Stimulated activated CD8-positive, alpha-beta memory T cell treated with anti-CD3 and anti-CD28 coated beads, Interleukin-7, amount 100 ng/mL, for 48 hours (primary cell): ENCODE data around the gene USP22.
"Not testable (repeated sequence)": the region's sequence is repeated elsewhere in the genome, so short reads cannot be mapped to it uniquely, and the experiment has no call there.

ENCODE experiments used
- DNase-seq, 2 donors: peaks; one replicate each; pipeline ENCODE4 v3.0.0-alpha.2; 2020; ENCODE audit warnings: low read depth in 1 of 2; ENCODE audit errors: extremely low read depth in 1 of 2

Gene USP22

DNA sequence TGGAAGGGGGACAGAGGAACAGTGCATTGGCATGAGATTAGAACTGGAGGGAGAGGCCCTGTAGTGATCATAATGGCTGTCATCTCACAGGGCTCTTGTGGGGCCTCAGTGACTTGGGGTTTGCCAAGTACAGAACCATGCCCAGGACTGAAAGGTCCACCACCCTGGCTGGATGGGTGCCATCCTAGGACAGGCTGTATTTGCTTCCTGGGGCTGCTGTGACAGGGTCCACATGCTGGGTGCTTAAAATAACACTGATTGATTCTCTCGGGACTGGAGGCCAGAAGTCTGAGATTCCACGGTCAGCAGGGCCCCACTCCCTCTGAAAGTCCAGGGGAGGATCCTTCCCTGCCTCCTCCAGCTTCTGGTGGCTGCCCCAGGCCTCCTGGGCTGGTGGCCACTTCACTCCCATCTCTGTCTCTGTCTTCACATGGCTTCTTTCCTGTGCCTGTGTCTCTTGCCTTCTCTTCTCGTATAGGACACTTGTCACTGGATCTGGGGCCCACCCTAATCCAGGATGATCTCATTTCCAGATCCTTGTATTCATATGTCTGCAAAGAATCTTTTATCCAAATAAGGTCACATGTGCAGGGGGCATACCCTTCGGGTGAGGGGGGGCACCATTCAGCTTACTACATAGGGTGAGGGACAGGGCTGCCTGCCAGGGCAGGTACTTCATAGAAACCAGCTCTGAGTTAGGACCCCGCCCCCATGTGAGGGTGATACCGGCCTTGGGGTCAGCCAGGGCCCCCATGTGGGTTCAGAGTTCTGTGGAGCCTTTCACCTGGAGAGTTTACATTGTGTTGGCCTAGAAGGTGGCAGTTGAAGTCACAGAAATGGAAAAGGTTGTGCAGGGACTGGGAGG lies 52.6 kb downstream of the USP22 start:
- no peak for DNase-seq

- no peak for DNase-seq
Observed at GRCh38 chr17:20989481-20989880, 53.3 kb downstream of the USP22 start.

DNA sequence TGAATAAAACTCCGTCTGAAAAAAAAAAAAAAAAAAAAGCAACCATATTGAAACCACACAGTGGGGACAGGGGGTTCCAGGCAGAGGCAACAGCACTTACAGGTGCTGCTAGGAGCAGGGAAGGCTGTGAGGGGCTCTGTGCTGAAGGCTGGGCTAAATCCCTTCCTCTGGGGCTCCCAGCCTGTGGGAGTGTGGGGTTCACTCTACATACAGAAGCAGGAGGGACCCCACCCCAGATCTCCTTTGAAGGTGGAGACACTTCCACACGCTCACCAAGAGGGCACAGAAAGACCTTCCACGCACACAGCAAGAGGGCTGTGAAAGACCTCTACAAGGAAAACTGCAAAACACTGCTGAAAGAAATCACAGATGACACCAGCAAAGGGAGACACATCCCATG lies 53.9 kb downstream of the USP22 start:
- DNase-seq: no peak

DNA sequence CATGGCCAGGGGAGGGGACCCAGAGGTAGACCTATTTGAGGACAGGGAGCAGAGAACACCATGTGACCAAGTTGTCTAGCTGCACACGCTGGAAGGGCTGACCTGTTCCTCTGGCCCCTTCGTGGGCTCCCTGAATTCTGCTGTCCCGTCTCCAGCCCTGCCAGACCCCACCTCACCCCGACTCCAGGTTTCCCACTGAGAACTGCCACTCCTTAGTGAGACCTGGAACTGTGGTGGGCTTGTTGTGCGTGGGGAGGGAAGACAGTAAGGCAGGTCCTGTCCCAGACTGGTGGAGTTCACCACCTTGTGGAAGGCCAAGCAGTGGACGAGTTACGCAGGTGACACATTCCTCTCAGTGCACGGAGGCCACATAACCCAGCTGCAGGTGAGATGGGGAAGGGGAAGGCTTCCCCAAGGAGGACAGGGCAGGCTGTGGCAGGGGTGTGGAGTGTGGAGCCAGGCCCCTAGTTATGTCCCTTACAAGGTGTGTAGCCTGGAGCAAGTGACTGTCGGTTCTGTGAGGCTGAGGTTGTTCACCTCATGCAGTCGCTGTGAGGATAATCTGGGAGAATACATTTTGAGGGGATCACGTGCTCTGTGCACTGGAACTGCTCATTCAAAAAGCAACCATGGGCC lies 54.7 kb downstream of the USP22 start:
- DNase-seq: no peak

DNA sequence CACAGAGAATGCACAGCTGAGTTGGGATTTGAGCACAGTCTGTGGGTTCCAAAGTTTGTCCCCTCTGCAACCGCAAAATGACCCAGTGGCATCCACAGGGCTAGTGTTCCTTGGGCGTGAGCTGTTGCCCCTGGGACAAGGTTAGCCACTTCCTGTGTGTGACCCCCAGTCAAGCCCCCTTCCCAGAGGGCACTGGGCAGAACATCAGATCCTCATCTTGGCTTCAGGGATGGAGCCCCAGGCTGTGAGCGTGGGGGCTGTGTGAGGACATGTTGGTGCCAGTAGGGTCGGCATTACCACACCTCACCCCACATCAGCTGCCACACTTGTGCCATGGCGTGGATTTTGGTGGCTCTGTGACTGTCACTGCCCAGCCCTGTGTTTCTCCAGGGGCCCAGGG lies 55.3 kb downstream of the USP22 start:
- DNase-seq: no peak

GRCh38 chr17:20986767-20987510 lies 55.9 kb downstream of the USP22 start:
- DNase-seq: no peak

DNA sequence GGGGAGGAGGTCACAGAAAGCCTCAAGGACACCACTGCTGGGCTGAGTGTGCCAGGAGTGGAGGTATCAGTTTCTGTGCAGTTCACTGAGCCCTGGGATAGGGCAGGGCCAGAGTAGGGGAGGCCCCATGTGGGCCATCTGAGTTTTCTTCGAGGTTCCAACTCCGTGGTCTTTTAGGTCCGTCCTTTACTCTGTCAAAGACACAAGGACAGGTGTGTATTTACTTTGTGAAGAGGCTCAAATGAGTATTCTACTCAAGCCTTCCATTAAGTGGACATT lies 59.5 kb downstream of the USP22 start:
- no peak for DNase-seq

GRCh38 chr17:20982589-20983358 lies 60.0 kb downstream of the USP22 start:
- DNase-seq: no peak

DNA sequence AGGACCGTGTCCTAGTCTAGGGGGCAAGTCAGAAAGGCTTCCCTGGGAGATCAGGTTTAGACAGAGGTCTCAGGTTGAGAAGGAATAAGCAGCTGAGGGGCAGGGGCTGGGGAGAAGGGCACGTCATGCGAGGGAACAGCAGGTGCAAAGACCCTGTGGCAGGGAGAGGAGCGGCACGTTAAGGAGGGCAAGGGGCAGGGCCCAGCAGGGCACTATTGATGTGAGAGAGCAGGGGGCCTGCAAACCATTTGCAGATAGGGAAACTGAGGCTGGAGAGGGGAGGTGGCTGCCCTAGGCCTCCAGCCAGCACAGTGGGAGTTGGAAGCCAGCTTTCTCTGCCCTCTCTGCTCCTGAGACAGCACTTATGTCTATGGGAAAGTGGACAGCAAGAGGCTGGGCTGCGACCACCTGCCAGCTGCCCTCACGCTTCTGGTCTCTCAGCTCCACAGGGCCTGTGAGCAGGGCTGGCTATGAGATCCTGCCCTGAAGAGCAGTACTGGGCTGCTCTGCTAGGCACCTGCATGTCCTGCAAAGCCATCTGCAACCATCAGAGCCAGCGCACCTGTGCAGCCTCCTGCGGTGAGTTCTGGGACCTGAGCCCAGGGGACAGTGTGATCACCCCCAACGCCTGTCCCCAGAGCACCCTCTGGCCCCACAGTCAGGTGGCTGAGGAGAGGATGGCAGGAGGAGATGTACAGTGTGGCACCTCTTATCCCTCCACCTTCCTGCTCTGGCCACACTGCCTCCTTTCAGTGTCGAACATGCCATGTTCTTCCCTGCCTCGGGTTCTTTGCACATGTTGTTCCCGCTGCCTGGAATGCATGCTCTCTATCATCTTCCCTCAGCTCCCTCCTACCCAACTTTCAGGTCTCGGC lies 61.5 kb downstream of the USP22 start:
- DNase-seq: no peak

- no peak for DNase-seq
Observed at GRCh38 chr17:20979792-20980083, 63.1 kb downstream of the USP22 start.

- DNase-seq: not testable (repeated sequence)
Observed at GRCh38 chr17:20979007-20979791, 63.6 kb downstream of the USP22 start.

DNA sequence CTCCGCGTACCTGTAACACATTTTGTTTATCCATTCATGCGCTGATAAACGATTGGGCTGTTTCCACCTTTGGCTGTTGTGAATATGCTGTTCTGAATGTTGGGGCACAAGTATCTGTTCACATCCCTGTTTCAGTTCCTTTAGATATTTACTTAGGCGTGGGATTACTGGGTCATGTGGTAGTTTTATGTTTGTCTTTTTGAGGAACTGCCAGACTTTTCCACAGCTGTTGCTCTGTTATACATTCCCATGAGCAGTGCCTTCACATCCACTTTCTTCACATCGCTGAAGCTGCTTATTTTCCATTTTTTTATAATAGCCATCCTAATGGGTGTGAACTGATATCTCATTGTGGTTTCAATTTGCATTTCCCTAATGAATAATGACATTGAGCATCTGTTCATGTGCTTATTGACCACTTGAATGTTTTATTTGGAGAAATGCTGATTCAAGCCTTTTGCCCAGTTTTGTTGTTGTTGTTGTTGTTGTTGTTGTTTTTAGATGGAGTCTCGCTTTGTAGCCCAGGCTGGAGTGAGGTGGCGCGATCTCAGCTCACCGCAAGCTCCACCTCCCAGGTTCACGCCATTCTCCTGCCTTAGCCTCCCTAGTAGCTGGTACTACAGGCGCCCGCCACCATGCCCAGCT lies 65.1 kb downstream of the USP22 start:
- DNase-seq: not testable (repeated sequence)

DNA sequence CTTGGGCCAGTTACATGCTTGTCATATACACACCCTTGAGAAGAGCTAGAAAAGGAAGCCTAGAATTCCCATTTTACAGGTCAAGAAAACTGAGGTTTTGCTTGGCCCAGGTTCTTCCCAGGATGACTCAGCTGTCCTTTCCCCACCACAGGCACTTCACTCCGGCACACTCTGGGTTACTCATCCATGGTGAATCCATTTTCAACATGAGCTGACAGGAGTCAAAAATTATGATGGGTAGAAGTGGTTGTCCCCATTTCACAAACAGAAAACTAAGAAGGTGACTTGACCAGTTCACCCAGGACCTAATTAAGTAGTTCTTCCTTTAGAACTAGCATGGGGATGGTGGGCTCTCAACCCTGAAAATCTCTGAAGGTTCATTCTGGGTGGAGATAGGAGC lies 67.2 kb downstream of the USP22 start:
- no peak for DNase-seq

GRCh38 chr17:20970329-20970728 lies 72.5 kb downstream of the USP22 start:
- DNase-seq: no peak

DNA sequence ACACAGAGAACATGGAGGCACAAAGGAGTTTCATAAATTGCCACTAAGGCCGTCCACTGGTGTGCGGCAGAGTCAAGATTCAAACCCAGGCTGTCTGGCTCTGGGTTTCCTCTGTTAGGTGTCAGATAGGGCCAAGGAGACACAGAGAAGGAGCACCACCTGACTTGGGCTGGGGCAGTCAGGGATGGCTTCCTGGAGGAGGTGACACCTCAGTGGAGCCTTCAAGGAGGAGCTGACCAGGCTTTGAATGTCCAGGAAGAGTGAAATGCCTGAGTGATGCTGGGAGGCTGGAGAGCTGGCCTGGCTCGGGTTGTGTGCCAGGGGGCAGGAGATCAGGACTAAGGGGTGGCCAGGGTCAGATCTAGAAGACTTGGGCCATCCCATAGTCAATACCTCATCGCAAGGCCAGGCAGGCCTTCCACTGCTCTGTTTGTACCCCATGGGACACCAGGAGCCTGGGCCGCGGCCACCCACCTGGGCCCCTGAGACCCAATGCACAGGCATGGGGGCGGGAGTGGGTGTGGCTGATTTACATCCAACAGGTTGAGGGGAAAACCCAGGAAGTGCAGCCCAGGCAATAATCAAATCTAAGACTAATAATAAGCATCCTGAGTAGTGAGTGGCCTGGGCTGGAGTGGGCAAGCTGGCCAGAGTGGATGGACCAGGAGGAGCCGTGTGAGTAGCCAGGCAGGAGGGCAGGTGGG lies 73.7 kb downstream of the USP22 start:
- no peak for DNase-seq

- DNase-seq: no peak
Observed at GRCh38 chr17:20967776-20968175, 75.0 kb downstream of the USP22 start.

DNA sequence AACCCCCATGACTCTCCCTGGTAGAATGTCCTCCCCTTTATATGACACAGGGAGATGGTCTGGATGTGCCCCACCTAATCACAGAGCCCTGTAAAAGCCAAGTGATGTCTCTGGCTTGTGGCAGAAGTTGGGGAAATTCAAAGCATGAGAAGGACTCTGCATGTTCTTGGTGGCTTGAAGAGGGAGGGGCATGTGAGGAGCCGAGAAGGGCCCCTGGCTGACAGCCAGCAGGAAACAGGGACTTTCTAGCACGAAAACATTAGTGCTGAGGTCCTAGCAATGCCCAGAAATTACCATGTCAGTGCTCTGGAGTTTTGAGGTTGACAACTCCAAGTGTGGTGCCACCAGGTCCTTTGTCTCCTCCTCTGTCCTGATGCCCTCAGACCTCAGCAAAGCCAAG lies 75.9 kb downstream of the USP22 start:
- no peak for DNase-seq

- DNase-seq: no peak
Observed at GRCh38 chr17:20965492-20965891, 77.3 kb downstream of the USP22 start.

DNA sequence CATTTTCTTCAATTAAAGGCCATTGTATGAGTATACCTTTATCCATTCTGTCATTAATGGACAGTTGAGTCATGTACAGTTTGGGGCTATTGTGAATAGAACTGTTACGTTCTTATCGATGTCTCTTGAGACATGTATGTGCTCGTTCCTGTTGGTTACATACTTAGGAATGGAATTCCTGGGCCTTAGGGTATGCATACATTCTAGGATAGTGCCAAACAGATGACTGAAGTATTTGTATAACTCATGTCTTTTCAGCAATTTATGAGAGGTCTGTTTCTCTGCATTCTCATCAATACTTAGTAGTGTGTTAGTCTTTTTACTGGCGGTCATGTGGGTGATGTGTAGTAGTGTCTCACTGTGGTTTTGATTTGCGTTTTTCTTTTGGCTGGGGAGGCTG lies 81.2 kb downstream of the USP22 start:
- DNase-seq: no peak
